CD4-positive, alpha-beta T cell (primary cell): ENCODE data around the gene ANO2. TPM values are rescaled to one million over a fixed set of nuclear protein-coding genes. Genes with fewer than 3 reads are reported as not detected.

ENCODE experiments used
- ATAC-seq: fragments of 200-7000 bp; cut with Tn5 transposase; one replicate; pipeline ENCODE4 v1.10.0; 2022; ENCODE audit warnings: mild to moderate bottlenecking; ENCODE audit not compliant: poor library complexity
- CTCF ChIA-PET: fragments of 350-600 bp; sonication (Branson Sonifier 250); formaldehyde crosslinking; loops from one replicate; lab custom pipeline; 2021; ENCODE audit warnings: antibody characterized with exemption, inconsistent platforms; lab: Charles Lee
- POLR2A ChIA-PET: fragments of 350-600 bp; sonication (Branson Sonifier 250); formaldehyde crosslinking; loops from one replicate; lab custom pipeline; 2021; ENCODE audit warnings: antibody characterized with exemption, inconsistent platforms; lab: Charles Lee
- DNase-seq, 14 experiments: peaks; one replicate each; pipeline ENCODE4 v3.0.0-alpha.2; 2013 to 2020; ENCODE audit warnings: mixed read lengths in 2 of 14
- H3K27ac ChIP-seq, 2 donors: one replicate each; pipeline versions ENCODE4 v1.5.1 to v1.7.0; 2013; ENCODE audit warnings: low read length in 2 of 2, low read depth in 1 of 2, mild to moderate bottlenecking in 1 of 2
- H3K27me3 ChIP-seq, 2 experiments: 1 replicate in 1 of 2; 2 replicates in 1 of 2; pipeline versions ENCODE4 v1.6.1 to v1.7.0; 2013; ENCODE audit warnings: low read length in 2 of 2, control low read depth in 1 of 2, mild to moderate bottlenecking in 1 of 2, moderate library complexity in 1 of 2; ENCODE audit not compliant: insufficient read depth in 2 of 2, control insufficient read depth in 1 of 2
- H3K36me3 ChIP-seq: one replicate; pipeline ENCODE4 v1.6.1; 2013; ENCODE audit warnings: low read length, control low read depth; ENCODE audit not compliant: insufficient read depth
- H3K4me1 ChIP-seq: one replicate; pipeline ENCODE4 v1.6.1; 2013; ENCODE audit warnings: low read length, control low read depth; ENCODE audit not compliant: insufficient read depth
- H3K4me3 ChIP-seq: one replicate; pipeline ENCODE4 v1.5.1; 2013; ENCODE audit warnings: mild to moderate bottlenecking, low read length, moderate library complexity
- H3K9me3 ChIP-seq, 2 experiments: 1 replicate in 1 of 2; 2 replicates in 1 of 2; pipeline versions ENCODE4 v1.6.1 to v1.7.0; 2013; ENCODE audit warnings: low read length in 2 of 2, mild to moderate bottlenecking in 2 of 2, control low read depth in 1 of 2, moderate library complexity in 1 of 2; ENCODE audit not compliant: control insufficient read depth in 1 of 2, insufficient read depth in 1 of 2
- H3K27ac Mint-ChIP-seq: one replicate; pipeline ENCODE4 v1.8.0; 2020; ENCODE audit warnings: mixed read lengths
- H3K27me3 Mint-ChIP-seq: one replicate; pipeline ENCODE4 v1.8.0; 2021; ENCODE audit warnings: mixed read lengths
- H3K36me3 Mint-ChIP-seq: one replicate; pipeline ENCODE4 v1.8.0; 2021; ENCODE audit warnings: low read depth, mixed read lengths
- H3K4me1 Mint-ChIP-seq: one replicate; pipeline ENCODE4 v1.8.0; 2021; ENCODE audit warnings: low read depth, mixed read lengths
- H3K4me3 Mint-ChIP-seq: one replicate; pipeline ENCODE4 v1.8.0; 2020; ENCODE audit warnings: mild to moderate bottlenecking, mixed read lengths
- H3K9me3 Mint-ChIP-seq: one replicate; pipeline ENCODE4 v1.8.0; 2020; ENCODE audit warnings: mixed read lengths
- intact Hi-C, 2 experiments: fragments of 100-400 bp; cut with DNase I in 1 of 2; cut with micrococcal nuclease in 1 of 2; formaldehyde crosslinking; loops; one replicate each; pipeline versions ENCODE4 v1.15.1 to v1.9.0; 2023 to 2025; cut with DNase I, micrococcal nuclease
- total RNA-seq, 174 experiments: library from RNA in 2 of 174; stranded (reverse) in 2 of 174; gene quantifications; one replicate each; pipeline ENCODE4 v1.2.3 and lab custom pipeline; 2021 to 2026
- TF ChIP-seq, protein P1 (sequence below): fragments of 200-600 bp; IDR thresholded peaks from one replicate; pipeline ENCODE4 v1.8.0; 2022; ENCODE audit warnings: antibody characterized with exemption, mild to moderate bottlenecking

The ANO2 gene
- total RNA-seq, 2 experiments from 2014 or later = not detected

GRCh38 chr12:5988088-5988487, 43.0 kb upstream of the ANO2 start:
- CTCF ChIA-PET = interaction anchor here (0.6 to 3.0 kb wide), 4 partner anchors 9 to 300 kb away, joined by 3 to 13 read pairs (median 3); no protein-coding TSS in a partner anchor
- Mint-ChIP-seq H3K4me3 (no peak overlapping the region), H3K4me1 (no peaks in the 10 kb centered on the region), H3K27me3 (no peaks in the 10 kb centered on the region), H3K36me3 (no peaks in the 10 kb centered on the region), H3K9me3 (no peaks in the 10 kb centered on the region), H3K27ac (no peak overlapping the region)
- Histone ChIP-seq H3K27ac (no peak overlapping the region), H3K9me3 (no peaks in the 10 kb centered on the region), H3K4me3 (no peak overlapping the region), H3K27me3 (no peaks in the 10 kb centered on the region), H3K36me3 (no peaks in the 10 kb centered on the region), H3K4me1 (peaks cover 4% of the 10 kb centered on the region)
- intact Hi-C loops = loop anchor here (1.0 kb wide), 2 partner anchors 52 to 297 kb away; no protein-coding TSS in a partner anchor
- POLR2A ChIA-PET = no interaction called here
- ATAC-seq (no peak), DNase-seq (no peak)
- TF ChIP-seq, protein P1, sequence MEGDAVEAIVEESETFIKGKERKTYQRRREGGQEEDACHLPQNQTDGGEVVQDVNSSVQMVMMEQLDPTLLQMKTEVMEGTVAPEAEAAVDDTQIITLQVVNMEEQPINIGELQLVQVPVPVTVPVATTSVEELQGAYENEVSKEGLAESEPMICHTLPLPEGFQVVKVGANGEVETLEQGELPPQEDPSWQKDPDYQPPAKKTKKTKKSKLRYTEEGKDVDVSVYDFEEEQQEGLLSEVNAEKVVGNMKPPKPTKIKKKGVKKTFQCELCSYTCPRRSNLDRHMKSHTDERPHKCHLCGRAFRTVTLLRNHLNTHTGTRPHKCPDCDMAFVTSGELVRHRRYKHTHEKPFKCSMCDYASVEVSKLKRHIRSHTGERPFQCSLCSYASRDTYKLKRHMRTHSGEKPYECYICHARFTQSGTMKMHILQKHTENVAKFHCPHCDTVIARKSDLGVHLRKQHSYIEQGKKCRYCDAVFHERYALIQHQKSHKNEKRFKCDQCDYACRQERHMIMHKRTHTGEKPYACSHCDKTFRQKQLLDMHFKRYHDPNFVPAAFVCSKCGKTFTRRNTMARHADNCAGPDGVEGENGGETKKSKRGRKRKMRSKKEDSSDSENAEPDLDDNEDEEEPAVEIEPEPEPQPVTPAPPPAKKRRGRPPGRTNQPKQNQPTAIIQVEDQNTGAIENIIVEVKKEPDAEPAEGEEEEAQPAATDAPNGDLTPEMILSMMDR = no peak

- Mint-ChIP-seq H3K4me3 (no peak overlapping the region), H3K27ac (no peak overlapping the region), H3K9me3 (no peaks in the 10 kb centered on the region), H3K4me1 (no peaks in the 10 kb centered on the region), H3K27me3 (no peaks in the 10 kb centered on the region), H3K36me3 (no peaks in the 10 kb centered on the region)
- no peaks in the 10 kb centered on the region for H3K36me3 ChIP-seq
- POLR2A ChIA-PET = no interaction called here
- no peak for ATAC-seq
- intact Hi-C loops = no loop called here
- H3K27ac ChIP-seq = no peak overlapping the region
- DNase-seq = no peak
- no peaks in the 10 kb centered on the region for H3K9me3 ChIP-seq
- TF ChIP-seq, protein P1 = no peak
- no peaks in the 10 kb centered on the region for H3K27me3 ChIP-seq
- H3K4me3 ChIP-seq = no peak overlapping the region
- peaks cover 4% of the 10 kb centered on the region for H3K4me1 ChIP-seq
- CTCF ChIA-PET = interaction anchor here (1.0 to 3.0 kb wide), 3 partner anchors 9 to 52 kb away, joined by 3 to 13 read pairs (median 3); no protein-coding TSS in a partner anchor
Observed at GRCh38 chr12:5987573-5987972, 42.5 kb upstream of the ANO2 start.

DNA sequence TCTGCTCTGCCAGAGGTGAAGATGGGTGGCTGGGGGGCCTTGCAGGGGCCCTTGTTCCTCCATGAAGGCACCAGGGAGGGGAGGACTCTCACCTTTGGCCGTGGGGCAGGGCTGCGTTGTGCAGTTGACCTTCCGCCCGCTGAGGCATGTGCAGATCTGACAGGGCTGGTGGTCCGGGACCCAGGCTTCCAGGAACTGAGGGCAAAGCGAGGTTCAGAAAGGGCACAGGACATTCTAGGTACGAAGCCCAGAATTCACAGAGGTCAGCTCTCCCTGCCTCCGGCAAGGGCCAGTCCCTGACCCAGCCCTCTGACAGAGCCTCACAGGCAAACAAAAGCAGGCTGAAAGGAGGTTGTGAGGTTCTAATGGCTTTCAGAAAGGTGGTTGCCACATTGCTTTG, 40.4 kb upstream of the ANO2 start:
- CTCF ChIA-PET = no interaction called here
- Histone ChIP-seq H3K27ac (no peak overlapping the region), H3K9me3 (no peaks in the 10 kb centered on the region), H3K36me3 (no peaks in the 10 kb centered on the region), H3K27me3 (no peaks in the 10 kb centered on the region), H3K4me1 (peaks cover 4% of the 10 kb centered on the region), H3K4me3 (no peak overlapping the region)
- POLR2A ChIA-PET = no interaction called here
- ATAC-seq (no peak), DNase-seq (no peak)
- Mint-ChIP-seq H3K36me3 (no peaks in the 10 kb centered on the region), H3K9me3 (no peaks in the 10 kb centered on the region), H3K27me3 (no peaks in the 10 kb centered on the region), H3K4me1 (no peaks in the 10 kb centered on the region), H3K27ac (no peak overlapping the region), H3K4me3 (no peak overlapping the region)
- TF ChIP-seq, protein P1 = no peak
- intact Hi-C loops = no loop called here
